RWPE1 (cell line): ENCODE data around the gene SIM2.

Experiments
- CTCF ChIA-PET: fragments of 350-600 bp; sonication (Branson Sonifier 250); formaldehyde crosslinking; extraction: SDS; loops from one replicate; lab custom pipeline; 2021; lab: Yijun Ruan, JAX
- POLR2A ChIA-PET: fragments of 400-600 bp; formaldehyde crosslinking; extraction: SDS; loops from one replicate; lab custom pipeline; 2020; ENCODE audit warnings: antibody characterized with exemption; ENCODE audit not compliant: low non-redundant PET; lab: Yijun Ruan, JAX
- DNase-seq: peaks from one replicate; pipeline ENCODE4 v3.0.0; 2012; ENCODE audit warnings: low spot score
- H3K27ac ChIP-seq: fragments of 450-650 bp; 2 replicates; pipeline ENCODE4 v1.5.1; 2017
- CTCF ChIP-seq: fragments of 450-650 bp; conservative IDR thresholded peaks from 2 replicates; pipeline ENCODE4 v1.5.1; 2017; ENCODE audit warnings: low read depth, mild to moderate bottlenecking

The SIM2 gene

GRCh38 chr21:36792505-36792967 lies 93.6 kb downstream of the SIM2 start:
- CTCF ChIA-PET: no interaction called here
- TF ChIP-seq CTCF: no peak
- DNase-seq: peak; percentile 74
- POLR2A ChIA-PET: no interaction called here
- peak overlapping the region; percentile 36 for H3K27ac ChIP-seq

GRCh38 chr21:36796070-36796469 lies 97.2 kb downstream of the SIM2 start:
- ChIA-PET CTCF (no interaction called here), POLR2A (no interaction called here)
- no peak for TF ChIP-seq CTCF

GRCh38 chr21:36798491-36798890 lies 99.6 kb downstream of the SIM2 start:
- DNase-seq: no peak
- CTCF ChIA-PET: no interaction called here

More at GRCh38 chr21:36796070-36796469, 97.2 kb downstream of the SIM2 start:
- no peak for DNase-seq
- no peak overlapping the region for H3K27ac ChIP-seq

More at GRCh38 chr21:36798491-36798890, 99.6 kb downstream of the SIM2 start:
- no peak for TF ChIP-seq CTCF
- POLR2A ChIA-PET: no interaction called here
- H3K27ac ChIP-seq: no peak overlapping the region
